MM.1S (cell line): ENCODE measurements around the gene HRH3.

Experiments
- CTCF ChIP-seq: fragments of 300-600 bp; sonication (generic); IDR thresholded peaks from 2 replicates; pipeline ENCODE4 v1.5.1; 2016; ENCODE audit warnings: antibody characterized with exemption, low read length, mixed read lengths
- EZH2 ChIP-seq: fragments of 300-600 bp; sonication (generic); optimal IDR thresholded peaks from 2 replicates; pipeline ENCODE3; 2017; ENCODE audit warnings: low read depth, mild to moderate bottlenecking, antibody characterized with exemption, low read length, mixed read lengths
- EZH2phosphoT487 ChIP-seq: fragments of 300-600 bp; sonication (generic); IDR thresholded peaks from 2 replicates; pipeline ENCODE4 v1.6.1; 2018; ENCODE audit warnings: antibody characterized with exemption, low read length

DNA sequence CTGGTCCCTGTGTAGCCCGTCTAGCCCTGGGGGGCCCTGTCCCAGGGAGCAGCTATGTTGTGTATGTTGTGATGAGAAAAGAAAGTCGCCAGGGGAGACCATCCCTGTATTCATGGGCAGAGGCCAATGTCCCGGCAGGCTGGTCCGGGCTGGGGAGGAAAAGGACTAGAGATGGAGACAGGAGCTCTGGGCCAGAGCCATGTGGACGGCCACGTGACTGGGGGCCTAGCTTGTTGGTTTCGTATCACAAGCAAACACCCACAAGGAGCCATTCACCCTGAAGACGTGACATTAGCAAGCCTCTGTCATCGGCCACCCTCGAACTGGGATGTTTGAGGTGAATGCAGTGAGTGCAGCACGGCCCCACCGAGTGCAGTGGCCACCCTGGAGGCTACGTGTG lies 2.9 kb upstream of the HRH3 start:
- no peak for TF ChIP-seq EZH2
- no peak for TF ChIP-seq CTCF
- TF ChIP-seq EZH2phosphoT487, result no peak
